ENCODE data around the gene TXNRD2.
A peak's percentile ranks its signal among the peaks of the same experiment; 100 is the strongest.

Gene TXNRD2

GRCh38 chr22:19873138-19873959 lies 68.3 kb downstream of the TXNRD2 start:
- peak; percentile 41 for DNase-seq

GRCh38 chr22:19872779-19873137 lies 68.9 kb downstream of the TXNRD2 start:
- DNase-seq = peak; percentile 62

GRCh38 chr22:19871845-19872778 lies 69.5 kb downstream of the TXNRD2 start:
- no peak for DNase-seq

GRCh38 chr22:19871023-19871844 lies 70.4 kb downstream of the TXNRD2 start:
- no peak for DNase-seq

- no peak for DNase-seq
Measured at GRCh38 chr22:19870153-19871022, 71.2 kb downstream of the TXNRD2 start.

GRCh38 chr22:19869497-19870152 lies 72.0 kb downstream of the TXNRD2 start:
- DNase-seq = no peak

GRCh38 chr22:19868773-19869471 lies 72.7 kb downstream of the TXNRD2 start:
- peak; percentile 35 for DNase-seq

GRCh38 chr22:19868333-19868732 lies 73.3 kb downstream of the TXNRD2 start:
- no peak for DNase-seq

GRCh38 chr22:19867617-19868016 lies 74.0 kb downstream of the TXNRD2 start:
- DNase-seq = no peak

GRCh38 chr22:19866665-19867009 lies 75.0 kb downstream of the TXNRD2 start:
- no peak for DNase-seq

GRCh38 chr22:19865141-19865829 lies 76.3 kb downstream of the TXNRD2 start:
- DNase-seq = no peak

GRCh38 chr22:19864538-19865106 lies 77.0 kb downstream of the TXNRD2 start:
- no peak for DNase-seq

- DNase-seq = peak; percentile 46
Measured at GRCh38 chr22:19863571-19863970, 78.0 kb downstream of the TXNRD2 start.

GRCh38 chr22:19862619-19863246 lies 78.9 kb downstream of the TXNRD2 start:
- DNase-seq = no peak

GRCh38 chr22:19859861-19860510 lies 81.6 kb downstream of the TXNRD2 start:
- no peak for DNase-seq

- DNase-seq = no peak
Measured at GRCh38 chr22:19857382-19857781, 84.2 kb downstream of the TXNRD2 start.

- DNase-seq = peak; percentile 80
Measured at GRCh38 chr22:19855504-19856409, 85.9 kb downstream of the TXNRD2 start.

Data from NCI-H69 (cell line).